ENCODE data around the gene PPT2. TPM values are rescaled to one million over a fixed set of nuclear protein-coding genes. Genes with fewer than 3 reads are reported as not detected.

The PPT2 gene
- total and polyA plus RNA-seq, 2 of the 13 experiments (the other 11 are each of a cell fraction or from before 2014, with no cell fraction given) = 39.2 to 61.8 TPM

- no peak for TF ChIP-seq MXD3 (CRISPR knock-in tag; IDR thresholded peaks at IDR 0.05)
- no peak for TF ChIP-seq EZH2 (conservative IDR thresholded peaks at IDR 0.05; ENCODE audit: low read depth, low read length)
- TF ChIP-seq PBX3 (CRISPR knock-in tag; IDR thresholded peaks at IDR 0.05; ENCODE audit: borderline replicate concordance) = no peak
- TF ChIP-seq ZNF615 (CRISPR knock-in tag; IDR thresholded peaks at IDR 0.05; ENCODE audit: borderline replicate concordance) = no peak
- no peak for TF ChIP-seq ZNF350 (CRISPR knock-in tag; IDR thresholded peaks at IDR 0.05; ENCODE audit: borderline replicate concordance, low read depth)
- no peak for TF ChIP-seq SRSF9 (IDR thresholded peaks at IDR 0.05; ENCODE audit: borderline replicate concordance, insufficient read depth, low read depth, low read length, poor library complexity, severe bottlenecking)
- TF ChIP-seq GFI1 (CRISPR knock-in tag; IDR thresholded peaks at IDR 0.05; ENCODE audit: borderline replicate concordance) = 0 out of 2 replicates have a peak, but pooled peaks have one; percentile 33
- 0 out of 2 replicates have a peak, but pooled peaks have one; percentile 30 for TF ChIP-seq ZBTB34 (CRISPR knock-in tag; IDR thresholded peaks at IDR 0.05)
- TF ChIP-seq ZMYM3 (CRISPR knock-in tag; IDR thresholded peaks at IDR 0.05) = no peak
- TF ChIP-seq HOMEZ (CRISPR knock-in tag; IDR thresholded peaks at IDR 0.05; ENCODE audit: low read depth) = no peak
- TF ChIP-seq IKZF1 (IDR thresholded peaks at IDR 0.05) = no peak
- TF ChIP-seq ZZZ3 (CRISPR knock-in tag; IDR thresholded peaks at IDR 0.05; ENCODE audit: borderline replicate concordance) = no peak
- no peak for TF ChIP-seq CAMTA2 (CRISPR knock-in tag; IDR thresholded peaks at IDR 0.05; ENCODE audit: borderline replicate concordance)
- TF ChIP-seq CSRNP2 (CRISPR knock-in tag; conservative IDR thresholded peaks at IDR 0.05; ENCODE audit: low read depth) = no peak
- TF ChIP-seq ZSCAN25 (CRISPR knock-in tag; IDR thresholded peaks at IDR 0.05) = no peak
- no peak for TF ChIP-seq CREB1 (IDR thresholded peaks at IDR 0.05)
- no peak for TF ChIP-seq CREB1 (CRISPR knock-in tag; IDR thresholded peaks at IDR 0.05)
- no peak for TF ChIP-seq GABPA (IDR thresholded peaks at IDR 0.05; ENCODE audit: low read depth, low read length)
- no peak for TF ChIP-seq GABPA (CRISPR knock-in tag; IDR thresholded peaks at IDR 0.05; ENCODE audit: low read depth)
- no peak for TF ChIP-seq PATZ1 (CRISPR knock-in tag; IDR thresholded peaks at IDR 0.05)
- no peak for TF ChIP-seq CHD2 (IDR thresholded peaks at IDR 0.05; ENCODE audit: low read depth, low read length)
- TF ChIP-seq ZC3H13 (CRISPR knock-in tag; IDR thresholded peaks at IDR 0.05) = no peak
These were observed 41.1 kb downstream of the PPT2 start (continued) for GRCh38 chr6:32194825-32195651.
